GM21526 (cell line): ENCODE results near the gene CIB2.

Experiments used
- ATAC-seq: cut with Tn5 transposase; IDR thresholded peaks from one replicate; pipeline ENCODE4 v1.9.1; 2021; ENCODE audit warnings: moderate library complexity; ENCODE audit not compliant: unreplicated experiment, low FRiP score

The CIB2 gene

DNA sequence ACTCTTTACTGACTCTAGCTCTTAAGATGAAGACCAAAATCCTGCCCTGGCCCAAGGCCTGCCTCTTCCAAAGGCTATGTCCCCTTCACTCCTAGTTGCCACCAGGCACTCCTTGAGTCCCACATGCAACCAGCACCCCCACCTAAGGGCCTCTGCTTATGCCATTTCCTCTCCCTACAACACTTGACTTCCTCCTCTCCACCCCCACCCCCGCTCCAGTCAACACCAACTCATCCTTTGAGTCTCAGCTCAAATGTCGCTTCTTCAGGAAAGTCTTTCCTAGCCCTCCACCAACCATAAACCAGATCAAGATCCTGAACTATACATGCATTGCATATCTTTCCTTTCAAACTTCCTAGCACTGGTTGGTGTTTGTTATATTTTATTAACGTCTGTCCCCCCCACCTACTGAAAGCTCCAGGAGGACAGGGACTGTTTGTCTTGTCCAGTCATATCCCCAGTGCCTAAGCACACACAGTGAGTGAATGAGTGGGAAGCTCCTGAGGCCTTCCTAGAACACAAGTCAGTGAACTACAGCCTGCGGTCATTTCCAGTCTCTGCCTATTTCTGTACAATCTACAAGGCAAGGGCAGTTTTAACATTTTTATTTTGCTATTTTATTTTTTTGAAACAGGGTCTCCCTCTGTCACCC is 61.1 kb downstream of the CIB2 start:
- no peak for ATAC-seq

DNA sequence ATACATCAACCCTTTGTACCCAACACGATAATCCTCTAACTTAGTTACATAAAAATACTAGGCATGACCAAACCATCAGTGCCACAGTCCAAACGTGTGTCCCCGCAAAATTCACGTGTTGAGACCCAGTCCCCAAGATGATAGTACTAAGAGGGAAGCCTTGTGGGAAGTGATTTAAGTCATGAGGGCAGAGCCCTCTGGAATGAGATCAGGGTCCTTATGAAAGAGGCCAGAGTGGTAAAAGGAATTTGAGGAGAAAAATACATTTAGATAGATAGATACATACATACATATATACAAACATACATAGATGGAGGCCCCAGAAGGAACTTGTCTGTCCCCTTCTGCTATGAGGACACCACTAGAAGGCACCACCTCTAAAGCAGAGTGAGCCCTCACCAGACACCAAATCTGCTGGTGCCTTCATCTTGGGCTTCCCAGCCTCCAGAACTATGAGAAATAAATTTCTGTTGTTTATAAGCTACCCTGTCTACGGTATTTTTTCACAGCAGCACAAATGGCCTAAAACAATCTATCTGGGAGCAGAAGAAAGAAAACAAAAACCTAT is 61.7 kb downstream of the CIB2 start:
- no peak for ATAC-seq

DNA sequence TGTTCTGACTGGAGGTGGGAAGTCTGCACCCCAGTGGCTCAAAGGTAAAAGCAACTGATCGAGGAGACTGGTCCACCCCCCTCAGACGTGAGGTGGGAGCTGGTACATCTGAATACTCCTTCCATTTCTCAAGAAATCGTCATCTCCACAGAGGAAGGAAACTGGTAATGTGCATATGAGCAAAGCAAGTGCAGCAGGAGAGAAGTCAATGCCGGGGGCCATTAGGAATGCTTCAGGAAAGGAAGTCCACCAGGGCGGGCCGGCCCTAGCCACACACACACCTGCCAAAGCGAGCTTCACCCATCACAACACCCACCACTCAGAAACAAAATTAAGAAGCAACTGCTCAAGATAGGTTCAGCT is 62.2 kb downstream of the CIB2 start:
- ATAC-seq, result no peak

DNA sequence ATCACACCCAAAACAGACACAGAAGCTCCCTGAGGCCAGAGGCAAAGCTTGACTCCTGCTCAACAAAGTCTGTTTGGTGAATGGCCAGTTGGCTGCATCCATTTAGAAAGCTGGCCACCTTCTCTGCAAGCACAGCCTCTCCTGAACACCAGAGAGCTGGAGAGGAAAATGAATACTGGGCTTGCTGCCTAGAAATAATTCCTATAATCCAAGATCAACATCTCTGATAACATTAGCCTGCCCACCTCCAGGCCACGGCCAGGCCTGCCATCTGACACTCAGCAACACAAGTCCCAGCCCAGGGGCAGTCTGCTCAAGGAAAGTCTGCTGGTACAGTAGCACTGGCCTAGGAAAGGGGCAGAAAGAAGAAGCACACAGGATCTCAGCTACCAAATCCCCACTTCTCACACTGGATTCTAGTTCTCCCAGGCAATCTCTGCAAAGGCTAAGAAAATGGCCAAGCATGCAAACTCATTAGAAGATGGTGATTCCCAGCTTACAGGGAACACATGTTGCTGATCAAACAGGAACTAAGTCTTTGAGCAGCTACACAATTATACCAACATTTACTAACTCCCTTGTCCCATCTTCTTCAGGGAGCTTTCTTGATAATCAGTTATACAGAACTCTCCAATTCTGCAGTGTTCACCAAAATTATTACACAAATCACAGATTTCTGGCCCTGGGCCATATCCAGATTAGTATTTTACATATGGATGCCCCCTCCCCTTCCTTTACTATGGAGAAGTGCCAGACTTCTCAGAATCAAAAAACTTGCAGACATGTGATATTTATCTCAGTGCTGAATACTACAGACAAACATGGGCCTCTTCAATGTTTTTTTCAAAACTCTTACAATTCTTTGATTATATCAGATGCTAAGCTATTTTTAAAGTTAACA is 63.7 kb downstream of the CIB2 start:
- no peak for ATAC-seq

DNA sequence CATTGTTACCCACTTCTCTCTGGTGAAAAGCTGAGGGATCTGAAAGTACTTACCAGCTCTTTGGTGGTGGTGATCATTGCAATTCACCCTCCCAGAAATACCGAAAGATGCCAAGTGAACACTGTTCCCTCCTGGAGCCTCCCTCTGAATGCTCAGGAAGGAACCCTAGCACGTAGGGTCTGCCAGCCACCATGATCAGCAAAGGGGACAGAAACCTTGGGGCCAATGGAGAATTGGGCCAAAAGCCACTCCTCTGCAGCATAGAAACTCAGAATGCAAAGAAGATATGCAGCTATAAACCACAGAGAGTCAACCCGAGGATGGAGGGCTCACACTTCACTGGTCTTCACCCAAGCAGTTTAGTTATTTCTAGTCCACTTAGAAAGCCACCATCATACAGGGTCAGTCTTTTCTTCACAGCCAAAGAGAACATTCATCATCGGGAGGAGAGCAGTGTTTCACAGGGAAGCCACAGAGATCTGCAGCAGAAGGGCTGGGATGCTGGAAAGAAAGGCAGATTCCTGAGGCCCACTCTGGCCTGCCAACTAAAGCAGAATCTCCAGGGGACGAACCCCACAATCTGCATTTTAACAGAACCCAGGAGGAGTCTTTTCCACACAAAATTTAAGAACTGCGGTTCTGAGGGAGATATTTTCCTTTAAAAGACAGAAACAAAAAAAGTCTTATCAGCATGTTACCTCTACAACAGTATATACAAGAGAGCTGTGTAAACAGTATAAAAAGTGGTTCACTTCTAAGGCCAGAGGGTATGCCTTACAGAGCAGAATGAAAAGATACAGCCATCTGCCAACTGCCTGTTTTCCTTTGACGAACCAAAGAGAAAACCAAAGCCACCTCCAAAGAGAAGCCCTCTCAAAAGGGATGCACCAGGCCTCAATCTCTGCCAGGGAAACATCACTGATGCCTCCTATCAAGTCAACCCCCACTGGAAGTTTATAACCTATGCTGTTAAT is 65.0 kb downstream of the CIB2 start:
- ATAC-seq, result peak; percentile 54

DNA sequence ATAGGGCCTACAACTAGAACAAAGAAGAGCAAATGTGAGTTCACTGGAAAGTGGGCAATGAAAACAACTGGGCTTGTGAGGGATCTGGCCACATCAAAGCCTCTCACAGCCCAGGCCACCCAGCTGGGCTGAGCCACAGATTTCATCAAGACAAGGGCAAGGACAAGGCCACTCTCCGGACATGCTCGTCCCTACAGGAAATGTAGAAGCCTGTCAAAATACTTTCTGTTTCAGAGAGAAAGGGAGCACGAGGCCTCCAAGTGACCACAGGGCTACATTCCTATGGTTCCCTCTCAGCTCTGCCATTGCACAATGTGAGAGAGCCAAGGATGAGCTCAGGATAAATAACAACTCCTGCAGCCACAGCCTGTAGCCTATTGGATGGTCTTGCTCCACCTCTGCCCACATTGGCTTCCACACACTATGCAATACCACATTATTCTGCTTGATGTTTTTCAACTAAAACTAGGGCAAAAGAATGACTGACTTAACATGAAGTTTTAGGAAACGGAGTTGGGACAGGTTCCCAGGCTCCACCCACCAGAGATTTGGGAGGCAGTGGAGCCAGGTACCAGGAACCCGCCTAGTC is 65.9 kb downstream of the CIB2 start:
- ATAC-seq, result no peak

DNA sequence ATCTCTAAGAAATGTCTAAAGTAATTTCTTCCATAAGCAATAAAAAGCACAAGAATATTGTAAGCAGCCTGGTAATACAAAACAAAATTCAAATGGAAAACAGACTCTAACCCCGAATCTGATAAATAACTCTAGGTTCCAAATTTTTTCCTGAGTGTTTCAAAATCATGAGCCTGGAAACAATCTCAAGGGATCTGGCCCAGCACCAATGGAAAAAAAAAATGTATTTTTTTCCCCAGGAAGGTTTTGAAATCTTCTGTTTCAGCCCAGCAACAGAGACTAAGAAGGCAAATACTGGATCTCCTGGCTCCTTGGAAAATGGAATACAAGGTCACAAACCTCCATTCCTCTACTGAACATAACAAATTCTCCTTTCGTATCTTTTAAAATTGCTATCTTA is 66.7 kb downstream of the CIB2 start:
- no peak for ATAC-seq

DNA sequence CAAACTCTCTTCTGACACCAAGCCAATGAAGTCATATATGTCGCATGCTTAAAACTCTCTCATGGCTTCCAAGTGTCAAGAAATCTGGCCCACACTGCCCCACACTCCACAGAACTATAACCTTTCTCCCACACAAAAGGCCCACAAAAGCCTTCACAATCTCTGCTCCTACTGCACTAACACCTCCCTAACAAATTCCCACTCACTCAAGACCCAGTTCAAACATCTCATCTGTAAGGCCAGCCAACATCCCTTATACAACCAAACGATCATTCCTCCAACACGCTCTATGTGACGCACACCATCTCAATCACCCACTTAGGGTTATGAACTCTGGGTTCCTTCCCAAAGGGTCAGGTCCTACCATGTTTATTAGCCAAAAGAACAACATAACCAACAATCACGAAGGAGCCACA is 67.3 kb downstream of the CIB2 start:
- no peak for ATAC-seq

DNA sequence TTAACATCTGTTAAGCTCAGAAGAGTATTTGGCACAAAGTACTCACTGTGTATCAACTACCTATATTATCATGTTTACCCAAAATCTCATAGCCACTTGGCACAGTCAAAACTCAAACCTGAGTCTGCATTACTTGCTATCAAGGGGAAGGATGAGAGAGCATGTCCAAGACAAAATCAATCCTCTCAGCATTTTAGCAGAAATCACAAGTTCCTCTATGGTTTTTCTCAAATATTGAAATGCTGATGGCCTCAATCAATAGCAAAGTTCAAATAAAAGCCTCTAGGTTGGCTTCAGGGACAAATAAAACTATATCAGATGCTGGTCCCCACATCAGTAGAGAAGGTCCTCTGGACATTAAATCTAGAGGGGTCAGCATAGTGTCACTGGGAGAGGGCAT is 68.0 kb downstream of the CIB2 start:
- no peak for ATAC-seq

DNA sequence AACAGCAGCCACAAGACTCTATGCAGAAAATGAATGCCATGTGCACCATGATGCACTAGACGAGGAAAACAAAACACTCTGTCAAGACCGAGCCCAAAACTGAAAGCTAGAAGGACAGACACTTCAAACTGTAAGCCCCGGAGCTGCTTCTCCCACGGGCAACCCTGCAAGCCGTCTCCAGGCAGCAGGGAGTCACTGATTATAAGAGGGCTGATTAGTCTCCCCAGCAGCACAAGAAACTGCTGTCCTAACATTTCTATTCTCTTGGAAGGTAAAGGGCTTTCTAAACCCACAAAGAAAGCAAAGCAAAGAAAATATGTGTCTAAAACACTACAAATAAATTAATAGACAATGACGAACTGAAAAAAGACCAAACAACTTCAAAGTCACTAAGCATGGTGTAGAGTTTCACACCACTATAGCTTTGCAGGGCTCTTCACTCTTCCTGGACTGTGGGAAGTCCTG is 69.2 kb downstream of the CIB2 start:
- no peak for ATAC-seq

DNA sequence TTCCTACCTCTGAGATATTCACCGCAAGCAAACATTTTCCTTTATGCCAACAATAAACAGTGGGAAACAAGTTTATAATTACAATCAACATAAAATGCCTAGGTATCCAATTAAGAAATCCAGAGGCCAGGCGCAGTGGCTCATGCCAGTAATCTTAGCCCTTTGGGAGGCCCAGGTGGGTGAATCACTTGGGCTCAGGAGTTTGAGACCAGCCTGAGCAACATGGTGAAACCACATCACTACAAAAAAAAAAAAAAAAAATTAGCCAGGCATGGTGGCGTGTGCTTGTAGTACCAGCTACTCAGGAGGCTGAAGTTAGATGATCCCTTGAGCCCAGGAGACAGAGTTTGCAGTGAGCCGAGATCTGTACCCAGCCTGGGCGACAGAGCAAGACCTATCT is 71.0 kb downstream of the CIB2 start:
- no peak for ATAC-seq

DNA sequence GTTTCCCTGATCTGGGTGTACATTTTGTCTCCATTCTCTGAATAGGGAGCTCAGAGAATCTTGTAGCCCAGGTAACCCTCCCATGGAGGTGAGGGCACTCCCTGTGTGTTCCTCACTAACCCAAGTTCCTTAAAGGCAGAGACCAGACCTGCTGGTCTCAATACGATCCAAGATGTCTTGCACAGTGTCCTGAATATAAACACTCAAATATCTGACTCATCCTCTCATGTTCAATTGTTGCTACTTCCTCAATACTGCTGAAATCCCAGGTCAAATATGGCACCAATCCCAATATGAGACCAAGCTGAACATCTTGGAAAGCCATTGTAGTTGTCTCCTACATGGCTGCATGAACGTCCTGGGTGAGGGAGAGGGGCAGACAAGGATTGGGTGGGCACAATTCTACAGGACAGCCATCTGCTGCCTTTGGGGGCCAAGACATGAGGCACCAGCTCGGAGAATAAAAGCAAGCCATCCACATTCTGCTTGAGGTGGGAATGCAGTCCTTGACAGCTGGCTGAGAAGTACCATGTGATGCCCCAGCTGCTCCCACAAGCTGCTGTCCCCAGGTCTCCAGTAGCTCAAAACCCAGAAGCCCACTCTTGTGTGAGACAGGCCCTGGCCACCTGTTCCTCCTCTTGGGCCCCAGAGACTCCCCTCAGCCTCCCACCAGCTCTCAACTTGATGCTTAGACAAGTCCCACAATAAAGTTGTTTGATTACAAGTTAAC is 72.0 kb downstream of the CIB2 start:
- ATAC-seq, result no peak

DNA sequence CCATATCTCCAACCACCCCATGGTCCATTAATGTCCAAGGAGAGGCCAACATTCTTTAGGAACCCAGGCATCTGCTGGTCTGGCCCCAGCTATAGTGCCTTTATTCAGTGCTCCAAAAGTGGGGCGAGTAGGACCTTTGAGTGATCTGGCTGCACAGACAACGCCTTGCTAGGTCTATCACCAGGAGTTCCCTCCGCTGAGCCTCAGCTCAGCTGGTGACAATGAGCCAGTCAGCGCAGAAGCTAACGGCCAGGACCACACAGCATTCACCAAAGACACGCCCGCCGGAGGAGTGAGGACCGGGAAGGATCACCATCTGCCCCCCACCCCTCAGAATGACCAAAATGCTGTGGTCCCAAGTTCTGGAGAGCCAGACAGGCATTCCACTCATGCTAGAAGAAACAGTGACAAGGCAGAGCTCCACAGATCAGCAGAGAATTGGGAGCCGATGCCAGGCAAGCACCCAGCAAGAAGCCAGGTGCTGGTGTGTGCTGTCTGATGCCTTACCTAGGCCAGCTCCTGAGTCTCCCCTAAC is 72.8 kb downstream of the CIB2 start:
- no peak for ATAC-seq

DNA sequence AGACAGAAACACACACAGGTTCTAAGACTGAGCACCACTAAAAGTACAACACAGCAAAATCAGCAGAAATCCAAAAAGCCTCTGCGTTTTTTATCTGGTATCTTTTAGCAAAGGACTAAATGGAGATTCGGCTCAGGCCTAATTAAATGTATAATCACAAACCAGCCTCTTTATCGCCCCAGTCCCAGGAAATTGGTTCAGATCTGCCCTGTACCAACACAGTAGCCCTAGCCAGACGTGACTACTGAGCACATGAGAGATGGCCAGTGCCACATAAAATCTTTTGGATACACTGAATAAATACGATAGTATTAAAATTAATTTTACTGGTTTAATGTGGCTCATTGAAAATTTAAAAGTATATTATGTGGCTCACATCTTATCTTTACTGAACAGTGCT is 73.4 kb downstream of the CIB2 start:
- no peak for ATAC-seq

DNA sequence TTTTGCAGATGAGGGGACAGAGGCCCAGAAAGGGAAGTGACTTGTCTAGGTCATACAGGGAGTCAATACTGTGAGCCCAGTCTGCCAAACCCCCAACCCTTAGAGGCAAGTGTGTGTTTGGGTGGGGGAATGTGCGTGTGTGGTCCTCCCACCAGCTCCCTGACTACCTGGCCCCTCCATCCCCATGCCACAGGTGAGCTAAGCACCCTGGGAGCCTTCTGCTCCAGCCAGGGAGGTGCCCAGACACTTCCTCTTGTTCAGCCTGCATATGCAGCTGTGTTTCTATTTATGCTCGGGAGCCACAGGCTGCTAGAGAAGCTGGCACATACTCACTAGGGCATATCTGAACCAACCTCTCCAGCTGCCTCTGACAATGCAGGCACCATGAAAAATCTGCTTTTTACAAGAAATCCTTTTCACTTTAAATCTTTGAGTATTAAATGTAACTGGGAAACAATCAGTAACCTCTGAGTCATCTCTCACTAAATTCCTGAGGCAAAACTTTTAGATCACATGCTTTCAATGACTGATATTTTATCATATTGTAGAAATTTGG is 74.5 kb downstream of the CIB2 start:
- no peak for ATAC-seq

DNA sequence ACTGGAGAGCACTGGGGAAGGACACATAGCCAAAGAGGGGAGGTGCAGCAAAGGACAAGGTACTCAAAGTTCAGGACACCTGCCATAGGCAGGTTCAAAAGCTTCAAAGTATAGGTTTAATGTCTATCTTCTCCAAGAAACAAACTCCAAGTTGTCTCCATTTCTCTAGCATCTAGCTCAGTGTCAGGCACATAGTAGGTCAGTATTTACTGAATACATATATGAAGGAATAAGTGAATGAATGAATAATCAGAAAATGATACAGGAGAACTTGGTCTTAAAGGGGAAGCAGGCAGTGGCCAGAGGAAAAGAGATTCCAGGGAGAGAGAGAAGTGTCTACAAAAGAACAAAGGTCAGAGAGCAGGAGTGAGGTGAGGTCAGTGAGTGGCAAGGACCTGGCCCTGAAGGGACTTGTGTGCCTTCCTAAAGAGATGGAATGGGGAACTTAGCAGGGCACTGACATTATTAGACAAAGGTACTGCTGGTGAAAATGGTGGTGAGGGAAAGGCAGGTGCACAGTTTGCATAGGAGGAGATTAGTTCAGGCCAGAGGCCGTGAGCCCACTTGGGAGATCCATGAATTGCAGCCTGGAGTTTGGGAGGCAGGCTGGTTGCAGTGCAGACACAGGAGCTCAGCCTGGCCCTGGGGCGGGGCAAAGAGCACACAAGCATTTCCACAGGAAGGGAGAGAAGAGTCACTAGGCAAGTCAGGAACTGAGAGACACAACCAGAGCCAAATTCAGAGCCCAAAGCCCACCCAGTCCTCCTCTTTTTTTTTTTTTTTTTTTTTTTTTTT is 75.1 kb downstream of the CIB2 start:
- ATAC-seq, result no peak

DNA sequence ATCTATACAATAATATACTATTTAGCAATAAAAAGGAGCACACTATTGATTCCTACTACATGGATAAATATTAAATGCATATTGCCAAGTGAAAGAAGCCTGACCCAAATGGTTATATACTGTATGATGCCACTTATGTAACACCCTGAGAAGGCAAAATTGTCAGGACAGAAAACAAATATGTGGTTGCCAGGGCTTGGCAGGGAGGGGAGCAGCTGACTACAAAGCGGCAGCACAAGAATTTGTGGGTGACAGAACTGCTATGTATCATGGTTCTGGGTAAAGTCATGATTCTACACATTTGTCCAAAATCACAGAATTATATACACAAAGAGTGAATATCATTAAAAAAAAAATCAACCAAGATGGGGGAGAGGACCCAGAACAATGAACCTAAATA is 76.3 kb downstream of the CIB2 start:
- no peak for ATAC-seq
